Lower lobe of right lung (tissue), 2 donors: ENCODE results near the gene STX2. TPM values are rescaled to one million over a fixed set of nuclear protein-coding genes. Genes with fewer than 3 reads are reported as not detected.

Experiments used
- ATAC-seq, 2 donors: fragments of 200-7000 bp; cut with Tn5 transposase; one replicate each; pipeline ENCODE4 v1.9.1; 2020 to 2022; ENCODE audit warnings: mild to moderate bottlenecking in 2 of 2, moderate library complexity in 2 of 2
- DNase-seq: peaks from one replicate; pipeline ENCODE4 v3.0.0-alpha.2; 2020
- H3K27ac ChIP-seq: fragments of 200-600 bp; one replicate; pipeline ENCODE4 v1.8.0; 2022
- H3K27me3 ChIP-seq: fragments of 200-600 bp; one replicate; pipeline ENCODE4 v1.8.0; 2022; ENCODE audit warnings: low read depth
- H3K36me3 ChIP-seq: fragments of 200-600 bp; one replicate; pipeline ENCODE4 v1.8.0; 2022; ENCODE audit warnings: mild to moderate bottlenecking
- H3K4me1 ChIP-seq: fragments of 200-600 bp; one replicate; pipeline ENCODE4 v1.8.0; 2022
- H3K4me3 ChIP-seq: fragments of 200-600 bp; one replicate; pipeline ENCODE4 v1.8.0; 2022; ENCODE audit warnings: mild to moderate bottlenecking
- H3K9me3 ChIP-seq: fragments of 200-600 bp; one replicate; pipeline ENCODE4 v1.8.0; 2022
- CTCF ChIP-seq: fragments of 200-600 bp; IDR thresholded peaks from one replicate; pipeline ENCODE4 v1.8.0; 2022; ENCODE audit warnings: antibody characterized with exemption, mild to moderate bottlenecking
- intact Hi-C: fragments of 100-400 bp; cut with DNase I; formaldehyde crosslinking; loops from one replicate; pipeline ENCODE4 v1.11.0; 2022
- total RNA-seq: library from RNA; stranded (reverse); fragmentation: NEBNext Ultra II Directional; extraction: Animal tissue kit (Norgen Biotek cat#: 25700); gene quantifications from one replicate; pipeline ENCODE4 v1.2.1, GENCODE V29; 2021
- donor health status: DM: no; HTN: yes; CAD: no; lungs with severe emphysema.

The STX2 gene
- total RNA-seq, 1 donor from 2014 or later, result 24.6 TPM

GRCh38 chr12:130817804-130818203, 21.2 kb downstream of the STX2 start:
- ATAC-seq (no peak), DNase-seq (no peak)
- intact Hi-C loops, result no loop called here
- H3K27ac ChIP-seq, result no peak overlapping the region
- peaks cover 47% of the 10 kb centered on the region for H3K36me3 ChIP-seq
- H3K27me3 ChIP-seq, result no peaks in the 10 kb centered on the region
- TF ChIP-seq CTCF, result no peak
- peaks cover 13% of the 10 kb centered on the region for H3K4me1 ChIP-seq
- no peak overlapping the region for H3K4me3 ChIP-seq
- H3K9me3 ChIP-seq, result no peaks in the 10 kb centered on the region

- H3K27me3 ChIP-seq, result no peaks in the 10 kb centered on the region
- peaks cover 42% of the 10 kb centered on the region for H3K36me3 ChIP-seq
- no peak overlapping the region for H3K27ac ChIP-seq
- no peak for DNase-seq
- H3K4me3 ChIP-seq, result no peak overlapping the region
- intact Hi-C loops, result no loop called here
- no peaks in the 10 kb centered on the region for H3K9me3 ChIP-seq
- H3K4me1 ChIP-seq, result peaks cover 13% of the 10 kb centered on the region
- ATAC-seq, result no peak
- TF ChIP-seq CTCF, result no peak
Measured at GRCh38 chr12:130816097-130816496, 23.0 kb downstream of the STX2 start.

GRCh38 chr12:130815028-130815741, 23.9 kb downstream of the STX2 start:
- intact Hi-C loops, result no loop called here
- ATAC-seq, result no peak
- Histone ChIP-seq H3K27ac (no peak overlapping the region), H3K4me3 (no peak overlapping the region), H3K36me3 (peaks cover 42% of the 10 kb centered on the region), H3K9me3 (no peaks in the 10 kb centered on the region), H3K4me1 (peaks cover 13% of the 10 kb centered on the region), H3K27me3 (no peaks in the 10 kb centered on the region)
- no peak for TF ChIP-seq CTCF
- no peak for DNase-seq

GRCh38 chr12:130813949-130814348, 25.1 kb downstream of the STX2 start:
- DNase-seq (no peak), ATAC-seq (no peak)
- H3K27me3 ChIP-seq, result no peaks in the 10 kb centered on the region
- no peak for TF ChIP-seq CTCF
- intact Hi-C loops, result no loop called here
- H3K36me3 ChIP-seq, result peaks cover 49% of the 10 kb centered on the region
- H3K4me1 ChIP-seq, result peaks cover 8% of the 10 kb centered on the region
- H3K9me3 ChIP-seq, result no peaks in the 10 kb centered on the region
- no peak overlapping the region for H3K4me3 ChIP-seq
- H3K27ac ChIP-seq, result no peak overlapping the region

- no peak for ATAC-seq
- intact Hi-C loops, result no loop called here
- no peak overlapping the region for H3K27ac ChIP-seq
- DNase-seq, result no peak
- peaks cover 53% of the 10 kb centered on the region for H3K36me3 ChIP-seq
- no peak for TF ChIP-seq CTCF
- no peaks in the 10 kb centered on the region for H3K9me3 ChIP-seq
- H3K4me1 ChIP-seq, result peaks cover 3% of the 10 kb centered on the region
- no peaks in the 10 kb centered on the region for H3K27me3 ChIP-seq
- H3K4me3 ChIP-seq, result no peak overlapping the region
Measured at GRCh38 chr12:130813436-130813835, 25.6 kb downstream of the STX2 start.
